HL-60 (cell line): ENCODE data around the gene NASP.

ENCODE experiments used
- SPI1 ChIP-seq: IDR thresholded peaks from 2 replicates; pipeline ENCODE4 v1.6.1; 2012; ENCODE audit warnings: low read depth, mild to moderate bottlenecking, borderline replicate concordance
- TF ChIP-seq, protein P1 (sequence below): IDR thresholded peaks from one replicate; pipeline ENCODE4 v1.5.1; 2011; ENCODE audit warnings: low read length, control low read depth, inconsistent platforms; ENCODE audit not compliant: insufficient read depth

GRCh38 chr1:45667321-45668111 lies 83.7 kb downstream of the NASP start:
- TF ChIP-seq, protein P1, sequence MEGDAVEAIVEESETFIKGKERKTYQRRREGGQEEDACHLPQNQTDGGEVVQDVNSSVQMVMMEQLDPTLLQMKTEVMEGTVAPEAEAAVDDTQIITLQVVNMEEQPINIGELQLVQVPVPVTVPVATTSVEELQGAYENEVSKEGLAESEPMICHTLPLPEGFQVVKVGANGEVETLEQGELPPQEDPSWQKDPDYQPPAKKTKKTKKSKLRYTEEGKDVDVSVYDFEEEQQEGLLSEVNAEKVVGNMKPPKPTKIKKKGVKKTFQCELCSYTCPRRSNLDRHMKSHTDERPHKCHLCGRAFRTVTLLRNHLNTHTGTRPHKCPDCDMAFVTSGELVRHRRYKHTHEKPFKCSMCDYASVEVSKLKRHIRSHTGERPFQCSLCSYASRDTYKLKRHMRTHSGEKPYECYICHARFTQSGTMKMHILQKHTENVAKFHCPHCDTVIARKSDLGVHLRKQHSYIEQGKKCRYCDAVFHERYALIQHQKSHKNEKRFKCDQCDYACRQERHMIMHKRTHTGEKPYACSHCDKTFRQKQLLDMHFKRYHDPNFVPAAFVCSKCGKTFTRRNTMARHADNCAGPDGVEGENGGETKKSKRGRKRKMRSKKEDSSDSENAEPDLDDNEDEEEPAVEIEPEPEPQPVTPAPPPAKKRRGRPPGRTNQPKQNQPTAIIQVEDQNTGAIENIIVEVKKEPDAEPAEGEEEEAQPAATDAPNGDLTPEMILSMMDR = no peak
- no peak for TF ChIP-seq SPI1
